ENCODE data around the gene ADGRA1. TPM values are rescaled to one million over a fixed set of nuclear protein-coding genes. Genes with fewer than 3 reads are reported as not detected.
"Not testable (repeated sequence)": the region's sequence is repeated elsewhere in the genome, so short reads cannot be mapped to it uniquely, and the experiment has no call there.

ADGRA1 gene
- total RNA-seq, 1 experiment from 2014 or later, result not detected

DNA sequence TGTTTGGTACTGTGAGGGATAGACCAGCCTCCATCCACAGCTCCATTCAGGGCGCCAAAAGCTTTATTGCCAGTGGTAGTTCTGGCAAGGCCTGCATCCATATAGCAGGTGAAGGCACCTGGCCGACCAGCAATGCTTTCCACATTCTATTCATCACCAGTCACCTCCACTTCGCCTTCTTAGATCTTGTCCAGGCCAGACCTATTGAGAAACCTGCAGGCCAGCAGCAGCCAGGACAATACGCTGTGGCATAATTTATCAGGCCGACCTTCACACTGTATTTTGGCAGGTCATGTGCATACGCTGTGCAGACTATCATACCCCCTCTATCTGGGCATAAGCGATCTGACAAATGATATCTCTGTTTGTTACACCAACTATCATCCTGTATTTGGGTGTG lies 57.0 kb downstream of the ADGRA1 start:
- Histone ChIP-seq H3K4me1 (ENCODE audit: insufficient read depth, low read length) (peaks cover 2% of the 10 kb centered on the region; the same call in 1 of the 2 replicates), H3K9me3 (ENCODE audit: low read length) (no peaks in the 10 kb centered on the region), H3K27ac (ENCODE audit: low read length) (no peak overlapping the region), H3K4me2 (ENCODE audit: low read length) (no peak overlapping the region), H3K9ac (ENCODE audit: low read length) (no peak overlapping the region), H3K4me3 (ENCODE audit: low read length) (no peak overlapping the region), H3K27me3 (ENCODE audit: low read length) (peaks cover 11% of the 10 kb centered on the region; the same call in 1 of the 2 replicates), H3K36me3 (ENCODE audit: low read depth, low read length) (no peaks in the 10 kb centered on the region), H3K9me2 (replicated peaks; ENCODE audit: low read length) (no peaks in the 10 kb centered on the region), H4K20me1 (ENCODE audit: low read length) (no peaks in the 10 kb centered on the region), H3F3A (ENCODE audit: low read length, unreplicated experiment) (no peaks in the 10 kb centered on the region), H3K79me2 (ENCODE audit: low read length) (no peaks in the 10 kb centered on the region), H2AFZ (ENCODE audit: low read length) (no peak overlapping the region)
- ChIA-PET CTCF (no interaction called here), POLR2A (ENCODE audit: unreplicated experiment) (no interaction called here)
- TF ChIP-seq EZH2 (IDR thresholded peaks at IDR 0.05; ENCODE audit: low read length, unreplicated experiment), result no peak
- ATAC-seq (no peak), DNase-seq (no peak)
- intact Hi-C loops (cut with micrococcal nuclease), result loop anchor here (5.0 kb wide), 1 partner anchor 83 kb away; no protein-coding TSS in a partner anchor
- no TSS peak for BruUV-seq (replicated peaks)

DNA sequence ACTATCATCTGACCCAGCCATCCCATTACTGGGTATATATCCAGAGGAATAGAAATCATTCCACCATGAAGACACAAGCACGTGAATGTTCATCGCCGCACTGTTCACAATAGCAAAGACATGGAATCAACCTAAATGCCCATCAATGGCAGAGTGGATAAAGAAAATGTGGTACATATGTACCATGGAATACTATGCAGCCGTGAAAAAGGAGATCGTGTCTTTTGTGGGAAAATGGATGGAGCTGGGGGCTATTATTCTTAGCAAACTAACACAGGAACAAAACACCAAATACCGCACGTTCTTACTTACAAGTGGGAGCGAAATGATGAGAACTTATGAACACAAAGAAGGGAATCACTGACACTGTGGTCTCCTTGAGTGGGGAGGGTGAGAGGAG lies 62.5 kb downstream of the ADGRA1 start:
- Histone ChIP-seq H3K9me3 (ENCODE audit: low read length) (no peaks in the 10 kb centered on the region), H3K9ac (ENCODE audit: low read length) (no peak overlapping the region), H3K27ac (ENCODE audit: low read length) (no peak overlapping the region), H3K4me1 (ENCODE audit: insufficient read depth, low read length) (peaks cover 2% of the 10 kb centered on the region; the same call in 1 of the 2 replicates), H4K20me1 (ENCODE audit: low read length) (no peaks in the 10 kb centered on the region), H2AFZ (ENCODE audit: low read length) (no peak overlapping the region), H3K27me3 (ENCODE audit: low read length) (peaks cover 19% of the 10 kb centered on the region; the same call in 1 of the 2 replicates), H3F3A (ENCODE audit: low read length, unreplicated experiment) (no peaks in the 10 kb centered on the region), H3K79me2 (ENCODE audit: low read length) (no peaks in the 10 kb centered on the region), H3K36me3 (ENCODE audit: low read depth, low read length) (no peaks in the 10 kb centered on the region), H3K4me2 (ENCODE audit: low read length) (no peak overlapping the region), H3K4me3 (ENCODE audit: low read length) (no peak overlapping the region), H3K9me2 (replicated peaks; ENCODE audit: low read length) (no peaks in the 10 kb centered on the region)
- no peak for TF ChIP-seq EZH2 (IDR thresholded peaks at IDR 0.05; ENCODE audit: low read length, unreplicated experiment)
- TF ChIP-seq EZH2phosphoT487 (IDR thresholded peaks at IDR 0.05; ENCODE audit: borderline replicate concordance, low read length), result no peak
- TF ChIP-seq, protein P1, sequence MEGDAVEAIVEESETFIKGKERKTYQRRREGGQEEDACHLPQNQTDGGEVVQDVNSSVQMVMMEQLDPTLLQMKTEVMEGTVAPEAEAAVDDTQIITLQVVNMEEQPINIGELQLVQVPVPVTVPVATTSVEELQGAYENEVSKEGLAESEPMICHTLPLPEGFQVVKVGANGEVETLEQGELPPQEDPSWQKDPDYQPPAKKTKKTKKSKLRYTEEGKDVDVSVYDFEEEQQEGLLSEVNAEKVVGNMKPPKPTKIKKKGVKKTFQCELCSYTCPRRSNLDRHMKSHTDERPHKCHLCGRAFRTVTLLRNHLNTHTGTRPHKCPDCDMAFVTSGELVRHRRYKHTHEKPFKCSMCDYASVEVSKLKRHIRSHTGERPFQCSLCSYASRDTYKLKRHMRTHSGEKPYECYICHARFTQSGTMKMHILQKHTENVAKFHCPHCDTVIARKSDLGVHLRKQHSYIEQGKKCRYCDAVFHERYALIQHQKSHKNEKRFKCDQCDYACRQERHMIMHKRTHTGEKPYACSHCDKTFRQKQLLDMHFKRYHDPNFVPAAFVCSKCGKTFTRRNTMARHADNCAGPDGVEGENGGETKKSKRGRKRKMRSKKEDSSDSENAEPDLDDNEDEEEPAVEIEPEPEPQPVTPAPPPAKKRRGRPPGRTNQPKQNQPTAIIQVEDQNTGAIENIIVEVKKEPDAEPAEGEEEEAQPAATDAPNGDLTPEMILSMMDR (conservative IDR thresholded peaks at IDR 0.05; ENCODE audit: low read depth, low read length), result no peak
- intact Hi-C loops (cut with micrococcal nuclease), result no loop called here
- no TSS peak for BruUV-seq (replicated peaks)
- ATAC-seq (no peak), DNase-seq (no peak)
- CTCF ChIA-PET, result no interaction called here
- POLR2A ChIA-PET (ENCODE audit: unreplicated experiment), result no interaction called here

DNA sequence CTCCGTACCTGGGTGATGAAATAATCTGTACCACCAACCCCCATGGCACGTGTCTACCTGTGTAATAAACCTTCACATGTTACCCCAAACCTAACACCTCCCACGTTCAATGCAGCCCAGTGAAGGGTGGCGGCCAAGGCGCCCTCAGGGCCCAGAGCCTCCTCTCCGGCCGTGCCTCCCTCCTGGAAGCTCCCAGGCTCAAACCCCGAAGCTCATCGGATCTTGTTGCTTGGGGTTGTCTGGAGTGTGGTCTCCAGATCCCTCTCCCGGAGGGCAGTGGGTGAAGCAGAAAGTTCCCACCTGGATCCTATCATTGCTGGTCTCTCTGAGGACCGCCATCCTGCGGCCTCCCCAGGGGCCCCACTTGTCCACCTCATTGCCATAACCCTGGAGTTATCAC lies 62.9 kb downstream of the ADGRA1 start:
- intact Hi-C loops (cut with micrococcal nuclease), result no loop called here
- BruUV-seq (replicated peaks), result no TSS peak
- Histone ChIP-seq H2AFZ (ENCODE audit: low read length) (no peak overlapping the region), H3K4me1 (ENCODE audit: insufficient read depth, low read length) (no peaks in the 10 kb centered on the region), H3K9me2 (replicated peaks; ENCODE audit: low read length) (no peaks in the 10 kb centered on the region), H3F3A (ENCODE audit: low read length, unreplicated experiment) (no peaks in the 10 kb centered on the region), H3K4me3 (ENCODE audit: low read length) (no peak overlapping the region), H3K27me3 (ENCODE audit: low read length) (peaks cover 19% of the 10 kb centered on the region; the same call in 1 of the 2 replicates), H3K36me3 (ENCODE audit: low read depth, low read length) (no peaks in the 10 kb centered on the region), H3K27ac (ENCODE audit: low read length) (no peak overlapping the region), H3K4me2 (ENCODE audit: low read length) (no peak overlapping the region), H3K9me3 (ENCODE audit: low read length) (no peaks in the 10 kb centered on the region), H4K20me1 (ENCODE audit: low read length) (no peaks in the 10 kb centered on the region), H3K9ac (ENCODE audit: low read length) (no peak overlapping the region), H3K79me2 (ENCODE audit: low read length) (no peaks in the 10 kb centered on the region)
- CTCF ChIA-PET, result no interaction called here
- ATAC-seq (no peak), DNase-seq (no peak)
- TF ChIP-seq, protein P1 (conservative IDR thresholded peaks at IDR 0.05; ENCODE audit: low read depth, low read length), result no peak
- POLR2A ChIA-PET (ENCODE audit: unreplicated experiment), result no interaction called here

DNA sequence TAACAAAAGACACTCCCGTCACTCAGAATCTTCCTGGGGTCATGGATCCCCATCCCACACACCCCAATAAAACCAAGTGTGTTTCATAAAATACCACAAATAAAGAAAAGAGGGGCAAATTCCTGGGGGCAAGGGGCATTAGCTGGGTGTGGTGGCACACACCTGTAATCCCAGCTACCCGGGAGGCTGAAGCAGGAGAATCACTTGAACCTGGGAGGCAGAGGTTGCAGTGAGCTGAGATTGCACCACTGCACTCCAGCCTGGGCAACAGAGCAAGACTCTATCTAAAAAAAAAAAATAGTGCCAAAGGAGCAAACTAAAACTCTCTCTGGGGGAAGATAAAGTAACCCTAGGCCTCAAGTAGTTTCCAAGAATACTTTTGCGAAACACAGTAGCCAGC lies 63.3 kb downstream of the ADGRA1 start:
- H3K79me2 ChIP-seq (ENCODE audit: low read length); intact Hi-C loops (cut with micrococcal nuclease); H3K27ac ChIP-seq (ENCODE audit: low read length); H3K36me3 ChIP-seq (ENCODE audit: low read depth, low read length); BruUV-seq (replicated peaks); H3K4me1 ChIP-seq (ENCODE audit: insufficient read depth, low read length); POLR2A ChIA-PET (ENCODE audit: unreplicated experiment); H3K4me2 ChIP-seq (ENCODE audit: low read length); ATAC-seq; H3K9me2 ChIP-seq (replicated peaks; ENCODE audit: low read length); H2AFZ ChIP-seq (ENCODE audit: low read length); H3K9me3 ChIP-seq (ENCODE audit: low read length); H4K20me1 ChIP-seq (ENCODE audit: low read length); CTCF ChIA-PET; DNase-seq; H3K4me3 ChIP-seq (ENCODE audit: low read length); H3F3A ChIP-seq (ENCODE audit: low read length, unreplicated experiment); H3K9ac ChIP-seq (ENCODE audit: low read length): not testable (repeated sequence)
- H3K27me3 ChIP-seq (ENCODE audit: low read length), result peaks cover 19% of the 10 kb centered on the region; the same call in 1 of the 2 replicates

All from PC-3 (cell line).